T1000 (cell line): ENCODE measurements around the gene SCLY.
A peak's percentile ranks its signal among the peaks of the same experiment; 100 is the strongest.
"Not testable (repeated sequence)": the region's sequence is repeated elsewhere in the genome, so short reads cannot be mapped to it uniquely, and the experiment has no call there.

Source experiments
- DNase-seq: peaks from one replicate; lab custom pipeline; 2025; ENCODE audit warnings: mixed read lengths; lab: John Stamatoyannopoulos, UW

Gene SCLY

GRCh38 chr2:238060542-238061314, at the start of gene SCLY:
TSS of gene SCLY (plus strand) at chr2:238061001. CDS start at chr2:238061055, 54 bp downstream.
- DNase-seq = peak; percentile 93

- no peak for DNase-seq
Observed at GRCh38 chr2:238013806-238014205, 47.0 kb upstream of the SCLY start.

DNA sequence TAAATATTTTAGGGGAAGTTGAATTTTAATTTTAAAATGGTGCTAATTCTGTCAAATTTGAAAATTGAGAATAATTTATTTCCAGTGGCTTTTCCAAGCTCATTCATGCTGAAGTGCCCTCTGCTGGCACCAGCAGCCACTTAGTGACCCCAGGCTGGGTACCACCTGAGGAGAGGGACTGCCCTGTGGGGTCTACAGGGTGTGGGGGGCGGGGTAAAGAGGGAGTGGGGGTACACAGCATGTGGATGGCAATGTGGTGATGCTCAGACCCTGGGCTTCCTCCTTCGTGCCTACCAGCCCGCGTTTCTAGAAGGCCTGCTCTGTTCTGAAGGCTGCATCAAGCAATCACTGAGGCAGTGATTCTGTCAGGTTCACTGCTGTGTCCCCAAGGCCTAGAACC, 45.1 kb upstream of the SCLY start:
- DNase-seq = no peak

DNA sequence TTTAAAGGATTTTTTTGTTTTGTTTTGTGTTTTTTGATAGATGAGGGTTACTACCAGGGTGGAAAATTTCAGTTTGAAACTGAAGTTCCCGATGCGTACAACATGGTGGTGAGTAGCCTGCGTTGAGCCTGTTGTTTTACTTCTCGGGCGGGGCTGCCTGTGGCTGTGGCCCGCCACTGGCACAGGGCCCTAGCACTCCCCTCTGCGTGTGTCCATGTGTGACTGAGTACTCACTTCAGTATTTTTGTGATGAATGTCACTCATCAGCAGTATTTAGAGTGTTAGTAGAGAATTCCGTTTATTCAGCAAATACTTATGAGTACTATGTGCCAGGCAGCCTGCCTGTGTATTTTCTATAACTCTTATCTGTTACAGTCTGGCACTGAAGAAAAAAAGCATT, 44.3 kb upstream of the SCLY start:
- DNase-seq = no peak

- no peak for DNase-seq
Observed at GRCh38 chr2:238019962-238020361, 40.8 kb upstream of the SCLY start.

GRCh38 chr2:238020816-238021215, 40.0 kb upstream of the SCLY start:
- DNase-seq = no peak

- no peak for DNase-seq
Observed at GRCh38 chr2:238021327-238021726, 39.5 kb upstream of the SCLY start.

DNA sequence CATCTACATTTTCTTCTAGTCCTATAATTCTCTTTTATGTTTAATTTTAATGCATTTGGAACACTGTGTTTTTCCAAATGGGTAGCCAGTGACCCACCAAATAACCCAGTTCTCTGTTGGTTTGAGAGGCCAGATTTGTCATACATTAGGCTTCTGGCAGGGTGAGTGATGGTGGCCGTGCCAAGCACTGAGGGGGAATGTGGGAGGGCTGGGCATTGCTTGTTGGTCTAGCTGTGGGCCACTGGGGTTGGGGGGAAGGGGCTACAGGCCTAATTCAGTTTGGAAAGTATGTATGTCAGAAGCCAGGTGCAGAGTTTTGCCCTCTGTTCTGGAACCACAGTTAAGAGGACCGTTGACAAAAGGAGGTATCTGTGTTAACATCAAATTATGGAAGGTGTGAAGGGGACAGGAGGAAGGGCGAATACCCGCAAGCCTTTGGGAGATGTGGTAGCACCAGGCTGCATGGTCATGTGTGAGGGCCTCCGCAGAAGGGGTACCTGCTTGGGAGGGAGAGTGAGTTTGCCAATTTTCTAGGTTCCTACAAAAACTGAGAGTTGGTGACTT, 38.1 kb upstream of the SCLY start:
- DNase-seq = no peak

DNA sequence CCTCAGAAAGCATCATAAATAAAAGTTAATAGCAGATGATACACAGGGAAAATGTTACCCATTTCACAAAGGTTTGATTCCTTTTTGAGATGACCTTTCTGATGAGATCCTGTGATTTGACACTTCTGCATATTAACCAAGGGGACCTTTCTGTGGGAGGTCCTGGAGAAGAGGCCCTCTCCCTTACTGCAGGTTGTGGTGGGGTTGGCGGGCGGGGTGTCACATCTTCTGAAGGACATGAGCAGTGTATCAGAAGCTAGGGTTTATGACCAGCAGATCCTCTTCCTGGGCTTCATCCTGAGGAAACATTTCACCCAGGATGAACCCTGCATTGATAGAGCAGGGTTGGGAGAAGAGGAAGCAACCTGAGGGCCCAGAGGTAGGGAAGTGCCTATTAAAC, 37.2 kb upstream of the SCLY start:
- no peak for DNase-seq

- DNase-seq = no peak
Observed at GRCh38 chr2:238024986-238025385, 35.8 kb upstream of the SCLY start.

- no peak for DNase-seq
Observed at GRCh38 chr2:238025741-238026360, 35.0 kb upstream of the SCLY start.

GRCh38 chr2:238027058-238027457, 33.7 kb upstream of the SCLY start:
- no peak for DNase-seq

DNA sequence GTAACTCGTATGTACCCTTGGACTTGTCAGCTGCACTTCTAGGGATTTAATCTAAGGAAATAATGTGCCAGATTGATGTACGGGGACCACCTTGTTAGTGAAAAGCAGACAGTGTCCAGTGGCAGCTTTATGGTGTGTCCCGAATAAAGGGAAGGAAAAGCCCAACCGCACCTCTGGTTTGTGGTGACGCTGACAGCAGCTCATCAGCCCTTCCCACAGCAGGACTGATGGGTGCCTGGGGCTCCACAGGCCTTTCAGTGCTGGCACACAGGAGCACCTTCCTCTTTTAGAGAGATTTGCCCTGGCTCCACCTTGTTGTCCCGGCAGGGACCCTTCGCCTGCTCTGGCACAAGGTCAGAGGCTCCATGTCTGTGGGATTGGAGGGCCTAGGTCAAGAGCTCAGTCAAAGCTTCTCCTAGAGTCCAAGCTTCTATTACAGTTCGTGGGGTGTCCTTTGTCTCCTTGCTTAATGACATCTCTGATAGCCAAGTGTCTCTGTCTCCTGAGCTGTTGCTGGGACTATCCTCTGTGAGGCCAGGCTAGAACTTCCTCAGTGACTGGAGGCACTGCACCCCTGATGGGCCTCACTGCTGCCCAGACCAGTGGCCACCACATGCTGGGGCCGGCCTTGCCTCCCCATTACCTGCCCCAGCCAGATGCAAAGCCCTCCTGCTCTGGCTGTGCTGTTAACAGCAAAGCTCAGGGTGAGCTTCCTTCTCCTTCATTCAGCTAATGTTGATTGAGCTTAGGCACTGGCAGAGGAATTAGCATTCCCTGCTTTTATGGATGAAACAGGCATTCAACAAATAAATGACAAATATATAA, 33.0 kb upstream of the SCLY start:
- no peak for DNase-seq

DNA sequence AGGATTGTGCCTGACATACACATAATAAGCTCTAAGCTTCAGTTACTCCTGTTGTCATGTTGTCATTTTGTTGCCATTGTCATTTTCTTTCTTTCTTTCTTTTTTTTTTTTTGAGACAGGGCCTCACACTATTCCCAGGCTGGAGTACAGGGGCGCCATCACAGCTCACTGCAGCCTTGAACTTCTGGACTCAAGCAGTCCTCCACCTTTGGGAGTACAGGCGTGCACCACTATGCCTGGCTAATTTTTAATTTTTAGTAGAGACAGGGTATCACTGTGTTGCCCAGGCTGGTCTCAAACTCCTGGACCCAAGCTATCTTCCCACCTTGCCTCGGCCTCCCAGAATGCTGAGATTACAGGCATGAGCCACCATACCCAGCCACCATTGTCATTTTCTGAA, 30.9 kb upstream of the SCLY start:
- DNase-seq = no peak

GRCh38 chr2:238030422-238031155, 30.2 kb upstream of the SCLY start:
- DNase-seq = no peak

- DNase-seq = no peak
Observed at GRCh38 chr2:238031751-238032150, 29.1 kb upstream of the SCLY start.

DNA sequence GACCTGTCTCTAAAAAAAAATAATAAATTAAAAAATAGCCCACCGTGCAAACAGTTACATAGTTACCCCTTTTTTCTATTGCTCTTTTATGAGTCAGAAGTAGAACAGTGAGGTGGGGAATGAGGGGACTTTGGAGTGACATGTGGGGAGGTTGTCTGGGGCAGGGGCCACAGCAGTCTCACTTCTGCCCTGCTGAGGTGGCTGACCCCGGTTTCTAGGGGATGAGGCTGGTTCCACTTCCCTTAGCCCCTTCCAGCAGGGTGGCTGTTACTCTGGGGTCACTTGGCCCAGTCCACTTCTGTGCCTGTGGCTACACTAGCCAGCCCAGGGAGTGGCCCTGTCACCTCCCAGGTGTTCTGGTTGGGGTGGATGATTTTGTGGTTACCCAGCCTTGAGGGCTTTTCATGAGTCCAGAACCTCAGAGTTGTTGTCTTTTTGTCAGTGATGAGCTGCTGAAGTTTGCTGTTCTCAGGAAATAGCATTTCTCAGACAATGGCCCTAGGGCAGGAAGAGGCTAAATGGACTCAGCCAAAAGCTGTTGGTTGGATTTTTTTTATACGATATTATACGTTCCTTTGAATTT, 28.0 kb upstream of the SCLY start:
- DNase-seq = no peak

- not testable (repeated sequence) for DNase-seq
Observed at GRCh38 chr2:238033991-238034390, 26.8 kb upstream of the SCLY start.

DNA sequence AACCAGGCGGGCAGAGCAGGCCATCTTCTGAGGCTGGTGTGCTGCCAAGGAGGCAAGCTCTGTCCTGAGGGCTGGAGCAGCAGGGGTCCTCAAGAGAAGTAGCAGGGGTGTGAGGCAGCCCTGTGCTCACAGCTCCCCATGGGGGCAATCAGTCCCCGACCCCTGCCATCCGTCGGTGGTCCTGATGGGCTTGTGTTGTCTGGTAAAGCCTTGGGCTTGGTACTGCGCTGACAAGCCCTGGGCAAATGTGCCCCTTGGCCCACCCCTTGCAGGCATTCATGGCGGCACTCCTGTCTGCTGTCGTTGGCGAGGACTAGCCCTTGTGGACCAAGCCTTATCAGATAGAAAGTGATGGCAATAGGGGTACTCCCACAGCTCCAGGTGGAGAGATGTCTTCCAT, 22.6 kb upstream of the SCLY start:
- DNase-seq = no peak

- DNase-seq = no peak
Observed at GRCh38 chr2:238039151-238039550, 21.6 kb upstream of the SCLY start.

GRCh38 chr2:238039985-238040384, 20.8 kb upstream of the SCLY start:
- DNase-seq = no peak
